Activated effector memory CD4-positive, alpha-beta T cell treated with anti-CD3 and anti-CD28 coated beads, Interleukin-2, amount 50 U/mL, for 16 hours (primary cell): ENCODE data around the gene CDKN1C.

Experiments
- DNase-seq: peaks from one replicate; pipeline ENCODE4 v3.0.0-alpha.2; 2020

CDKN1C gene

GRCh38 chr11:2887515-2888195, 2.1 kb upstream of the CDKN1C start:
- DNase-seq, result no peak

GRCh38 chr11:2886936-2887335, 1.4 kb upstream of the CDKN1C start:
- no peak for DNase-seq

- DNase-seq, result peak; percentile 71
Measured at GRCh38 chr11:2886191-2886894, 768 bp upstream of the CDKN1C start.

- peak; percentile 73 for DNase-seq
Measured at GRCh38 chr11:2885017-2885677, 428 bp downstream of the CDKN1C start.

GRCh38 chr11:2883979-2884815, 1.4 kb downstream of the CDKN1C start:
- DNase-seq, result no peak

GRCh38 chr11:2883640-2883978, 2.0 kb downstream of the CDKN1C start:
- no peak for DNase-seq

- no peak for DNase-seq
Measured at GRCh38 chr11:2882396-2883110, 3.0 kb downstream of the CDKN1C start.

- no peak for DNase-seq
Measured at GRCh38 chr11:2881981-2882375, 3.6 kb downstream of the CDKN1C start.

- DNase-seq, result no peak
Measured at GRCh38 chr11:2881076-2881980, 4.2 kb downstream of the CDKN1C start.

GRCh38 chr11:2880646-2881045, 4.9 kb downstream of the CDKN1C start:
- no peak for DNase-seq

- DNase-seq, result no peak
Measured at GRCh38 chr11:2878782-2879181, 6.8 kb downstream of the CDKN1C start.

GRCh38 chr11:2877474-2877873, 8.1 kb downstream of the CDKN1C start:
- DNase-seq, result no peak

- no peak for DNase-seq
Measured at GRCh38 chr11:2874963-2875362, 10.6 kb downstream of the CDKN1C start.

- no peak for DNase-seq
Measured at GRCh38 chr11:2870969-2871680, 14.4 kb downstream of the CDKN1C start.

- no peak for DNase-seq
Measured at GRCh38 chr11:2870460-2870859, 15.1 kb downstream of the CDKN1C start.

GRCh38 chr11:2869561-2870427, 15.8 kb downstream of the CDKN1C start:
- DNase-seq, result no peak

- no peak for DNase-seq
Measured at GRCh38 chr11:2869134-2869526, 16.4 kb downstream of the CDKN1C start.

GRCh38 chr11:2868506-2869133, 17.0 kb downstream of the CDKN1C start:
- no peak for DNase-seq
